Measurements from ENCODE around the gene HECTD1.
"Not testable (repeated sequence)": the region's sequence is repeated elsewhere in the genome, so short reads cannot be mapped to it uniquely, and the experiment has no call there.

Gene HECTD1

GRCh38 chr14:31086466-31086865, 121.1 kb downstream of the HECTD1 start:
- DNase-seq, result not testable (repeated sequence)

GRCh38 chr14:31085027-31085426, 122.6 kb downstream of the HECTD1 start:
- DNase-seq, result no peak

GRCh38 chr14:31084385-31084784, 123.2 kb downstream of the HECTD1 start:
- no peak for DNase-seq

GRCh38 chr14:31083781-31084180, 123.8 kb downstream of the HECTD1 start:
- no peak for DNase-seq

- no peak for DNase-seq
Observed at GRCh38 chr14:31080484-31080883, 127.1 kb downstream of the HECTD1 start.

GRCh38 chr14:31080056-31080455, 127.5 kb downstream of the HECTD1 start:
- DNase-seq, result no peak

- no peak for DNase-seq
Observed at GRCh38 chr14:31078766-31079165, 128.8 kb downstream of the HECTD1 start.

GRCh38 chr14:31075144-31075543, 132.4 kb downstream of the HECTD1 start:
- no peak for DNase-seq

GRCh38 chr14:31071151-31071550, 136.4 kb downstream of the HECTD1 start:
- no peak for DNase-seq

- DNase-seq, result no peak
Observed at GRCh38 chr14:31070431-31070830, 137.2 kb downstream of the HECTD1 start.

GRCh38 chr14:31069343-31069742, 138.2 kb downstream of the HECTD1 start:
- no peak for DNase-seq

- DNase-seq, result no peak
Observed at GRCh38 chr14:31068235-31068634, 139.4 kb downstream of the HECTD1 start.

GRCh38 chr14:31062908-31063307, 144.7 kb downstream of the HECTD1 start:
- not testable (repeated sequence) for DNase-seq

GRCh38 chr14:31060253-31060875, 147.2 kb downstream of the HECTD1 start:
- no peak for DNase-seq

- no peak for DNase-seq
Observed at GRCh38 chr14:31059152-31059924, 148.3 kb downstream of the HECTD1 start.

GRCh38 chr14:31057701-31058364, 149.8 kb downstream of the HECTD1 start:
- DNase-seq, result no peak

GRCh38 chr14:31057035-31057434, 150.6 kb downstream of the HECTD1 start:
- DNase-seq, result no peak

- DNase-seq, result not testable (repeated sequence)
Observed at GRCh38 chr14:31052905-31053586, 154.5 kb downstream of the HECTD1 start.

- DNase-seq, result no peak
Observed at GRCh38 chr14:31051511-31051910, 156.1 kb downstream of the HECTD1 start.

- DNase-seq, result no peak
Observed at GRCh38 chr14:31051023-31051422, 156.6 kb downstream of the HECTD1 start.

Data from stimulated activated naive CD4-positive, alpha-beta T cell (primary cell).